ENCODE data around the gene SACS.

Gene SACS

GRCh38 chr13:23380534-23380933 lies 53.0 kb downstream of the SACS start:
- peak; percentile 41 for DNase-seq (ENCODE audit: low read depth, low spot score)
- H3K4me3 ChIP-seq (ENCODE audit: low read depth, low read length) = no peak overlapping the region
- TF ChIP-seq CTCF (IDR thresholded peaks at IDR 0.05; ENCODE audit: insufficient read depth, low read length, missing control alignments) = no peak
- CTCF ChIA-PET = no interaction called here
- POLR2A ChIA-PET = no interaction called here

GRCh38 chr13:23377983-23378632 lies 55.4 kb downstream of the SACS start:
- POLR2A ChIA-PET = interaction anchor here (0.5 to 0.7 kb wide), 2 partner anchors 50 to 92 kb away, joined by 3 read pairs; no protein-coding TSS in a partner anchor
- CTCF ChIA-PET = no interaction called here
- TF ChIP-seq CTCF (IDR thresholded peaks at IDR 0.05; ENCODE audit: insufficient read depth, low read length, missing control alignments) = no peak
- DNase-seq (ENCODE audit: low read depth, low spot score) = peak; percentile 98
- H3K4me3 ChIP-seq (ENCODE audit: low read depth, low read length) = no peak overlapping the region

- POLR2A ChIA-PET = no interaction called here
- no peak for DNase-seq (ENCODE audit: low read depth, low spot score)
- CTCF ChIA-PET = no interaction called here
- no peak for TF ChIP-seq CTCF (IDR thresholded peaks at IDR 0.05; ENCODE audit: insufficient read depth, low read length, missing control alignments)
- H3K4me3 ChIP-seq (ENCODE audit: low read depth, low read length) = no peak overlapping the region
Observed at GRCh38 chr13:23377579-23377978, 55.9 kb downstream of the SACS start.

GRCh38 chr13:23375001-23375971 lies 58.2 kb downstream of the SACS start:
- DNase-seq (ENCODE audit: low read depth, low spot score) = peak; percentile 45
- H3K4me3 ChIP-seq (ENCODE audit: low read depth, low read length) = peak overlapping the region; percentile 69
- ChIA-PET CTCF (interaction anchor here (1.3 kb wide), 1 partner anchor 54 kb away, joined by 3 read pairs; no protein-coding TSS in a partner anchor), POLR2A (interaction anchor here (0.9 kb wide), 1 partner anchor 52 kb away, joined by 6 read pairs; no protein-coding TSS in a partner anchor)
- TF ChIP-seq CTCF (IDR thresholded peaks at IDR 0.05; ENCODE audit: insufficient read depth, low read length, missing control alignments) = peak; percentile 15

- POLR2A ChIA-PET = no interaction called here
- TF ChIP-seq CTCF (IDR thresholded peaks at IDR 0.05; ENCODE audit: insufficient read depth, low read length, missing control alignments) = no peak
- H3K4me3 ChIP-seq (ENCODE audit: low read depth, low read length) = peak overlapping the region; percentile 38
- CTCF ChIA-PET = interaction anchor here (0.8 kb wide), 1 partner anchor 12 kb away, joined by 3 read pairs; no protein-coding TSS in a partner anchor
- DNase-seq (ENCODE audit: low read depth, low spot score) = no peak
Observed at GRCh38 chr13:23372264-23372906, 61.1 kb downstream of the SACS start.
